DOHH2 (cell line): ENCODE measurements around the gene MALT1.

Experiments used
- H3F3A ChIP-seq: fragments of 200-600 bp; sonication (generic), shearing (Covaris generic); 2 replicates; pipeline ENCODE4 v1.6.0; 2016; ENCODE audit warnings: antibody characterized with exemption, mild to moderate bottlenecking; ENCODE audit not compliant: control insufficient read depth, insufficient read depth
- H3K27ac ChIP-seq: fragments of 200-600 bp; sonication (generic); 2 replicates; pipeline ENCODE4 v1.5.1; 2014; ENCODE audit warnings: low read depth, mild to moderate bottlenecking, low read length, moderate library complexity
- H3K27me3 ChIP-seq: fragments of 200-600 bp; sonication (generic); 2 replicates; pipeline ENCODE4 v1.6.1; 2014; ENCODE audit warnings: mild to moderate bottlenecking, low read length, mixed read lengths; ENCODE audit not compliant: control insufficient read depth
- H3K36me3 ChIP-seq: fragments of 200-600 bp; sonication (generic); 2 replicates; pipeline ENCODE4 v1.6.1; 2014; ENCODE audit warnings: mild to moderate bottlenecking, low read length, moderate library complexity, mixed read lengths; ENCODE audit not compliant: control insufficient read depth
- H3K4me1 ChIP-seq: fragments of 200-600 bp; sonication (generic); 2 replicates; pipeline ENCODE4 v1.6.1; 2014; ENCODE audit warnings: mild to moderate bottlenecking, low read length, mixed read lengths; ENCODE audit not compliant: control insufficient read depth
- H3K4me2 ChIP-seq: fragments of 200-600 bp; sonication (generic); 2 replicates; pipeline ENCODE4 v1.6.0; 2014; ENCODE audit warnings: mild to moderate bottlenecking, low read length, moderate library complexity
- H3K4me3 ChIP-seq: fragments of 200-600 bp; sonication (generic); 2 replicates; pipeline ENCODE4 v1.5.1; 2014; ENCODE audit warnings: mild to moderate bottlenecking, low read length, mixed read lengths
- H3K79me2 ChIP-seq: fragments of 200-600 bp; sonication (generic); 2 replicates; pipeline ENCODE4 v1.6.1; 2014; ENCODE audit warnings: mild to moderate bottlenecking, low read length, mixed read lengths; ENCODE audit not compliant: control insufficient read depth
- H3K9me2 ChIP-seq: fragments of 200-600 bp; sonication (generic); replicated peaks from 2 replicates; pipeline ENCODE4 v1.6.1; 2014; ENCODE audit warnings: mild to moderate bottlenecking, low read length, mixed read lengths; ENCODE audit not compliant: control insufficient read depth
- H3K9me3 ChIP-seq: fragments of 200-600 bp; sonication (generic); 2 replicates; pipeline ENCODE4 v1.6.1; 2014; ENCODE audit warnings: antibody characterized with exemption, low read length, mixed read lengths; ENCODE audit not compliant: control insufficient read depth, insufficient read depth
- H4K20me1 ChIP-seq: fragments of 200-600 bp; sonication (generic); 2 replicates; pipeline ENCODE4 v1.6.0; 2014; ENCODE audit warnings: low read depth, mild to moderate bottlenecking, antibody characterized with exemption, low read length, moderate library complexity; ENCODE audit not compliant: control insufficient read depth, insufficient read depth
- EZH2phosphoT487 ChIP-seq: fragments of 200-600 bp; sonication (generic); IDR thresholded peaks from 2 replicates; pipeline ENCODE4 v1.6.1; 2017; ENCODE audit warnings: borderline replicate concordance, mild to moderate bottlenecking, antibody characterized with exemption, low read length, moderate library complexity, mixed read lengths
- TF ChIP-seq, protein P1 (sequence below): fragments of 200-600 bp; sonication (generic); IDR thresholded peaks from one replicate; pipeline ENCODE4 v1.5.1; 2014; ENCODE audit warnings: antibody characterized with exemption, mild to moderate bottlenecking, low read depth, low read length; ENCODE audit not compliant: poor library complexity, severe bottlenecking

The MALT1 gene

DNA sequence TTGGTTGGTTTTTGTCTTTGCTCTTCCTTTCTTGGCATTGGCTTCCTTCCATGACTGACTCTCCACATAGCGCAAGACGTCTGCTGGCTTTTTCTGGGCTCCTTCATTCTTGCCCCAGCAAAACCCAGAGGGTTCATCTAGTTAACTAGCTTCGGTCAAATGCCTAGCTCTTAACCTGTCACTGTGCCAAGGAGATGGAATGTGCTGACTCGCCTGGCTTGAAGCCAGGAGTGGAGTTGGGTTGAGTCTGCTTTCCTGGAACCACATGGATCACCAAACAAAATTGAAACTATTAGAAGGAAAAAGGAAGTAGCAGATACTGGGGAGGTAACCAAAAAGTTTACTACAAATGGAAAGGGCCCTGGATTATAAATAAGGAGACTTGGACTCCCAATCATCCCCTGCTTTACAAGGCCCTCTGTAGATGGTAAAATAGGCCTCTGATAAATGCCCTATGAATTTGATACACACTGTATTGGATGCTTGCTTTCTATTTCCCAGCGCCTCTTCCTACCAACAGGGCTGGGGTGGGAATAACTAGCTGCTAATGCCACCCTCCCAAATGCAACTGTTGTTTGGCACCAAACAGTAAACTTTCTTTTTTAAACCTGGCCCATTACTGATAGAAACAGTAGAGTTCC is 11.3 kb downstream of the MALT1 start:
- Histone ChIP-seq H3K36me3 (peaks cover 37% of the 10 kb centered on the region), H3K4me1 (no peaks in the 10 kb centered on the region), H4K20me1 (no peaks in the 10 kb centered on the region), H3K9me2 (no peaks in the 10 kb centered on the region), H3K79me2 (peaks cover 32% of the 10 kb centered on the region), H3K27ac (no peak overlapping the region), H3K4me3 (no peak overlapping the region), H3K4me2 (no peak overlapping the region), H3K27me3 (no peaks in the 10 kb centered on the region), H3F3A (no peaks in the 10 kb centered on the region), H3K9me3 (no peaks in the 10 kb centered on the region)
- no peak for TF ChIP-seq EZH2phosphoT487
- TF ChIP-seq, protein P1, sequence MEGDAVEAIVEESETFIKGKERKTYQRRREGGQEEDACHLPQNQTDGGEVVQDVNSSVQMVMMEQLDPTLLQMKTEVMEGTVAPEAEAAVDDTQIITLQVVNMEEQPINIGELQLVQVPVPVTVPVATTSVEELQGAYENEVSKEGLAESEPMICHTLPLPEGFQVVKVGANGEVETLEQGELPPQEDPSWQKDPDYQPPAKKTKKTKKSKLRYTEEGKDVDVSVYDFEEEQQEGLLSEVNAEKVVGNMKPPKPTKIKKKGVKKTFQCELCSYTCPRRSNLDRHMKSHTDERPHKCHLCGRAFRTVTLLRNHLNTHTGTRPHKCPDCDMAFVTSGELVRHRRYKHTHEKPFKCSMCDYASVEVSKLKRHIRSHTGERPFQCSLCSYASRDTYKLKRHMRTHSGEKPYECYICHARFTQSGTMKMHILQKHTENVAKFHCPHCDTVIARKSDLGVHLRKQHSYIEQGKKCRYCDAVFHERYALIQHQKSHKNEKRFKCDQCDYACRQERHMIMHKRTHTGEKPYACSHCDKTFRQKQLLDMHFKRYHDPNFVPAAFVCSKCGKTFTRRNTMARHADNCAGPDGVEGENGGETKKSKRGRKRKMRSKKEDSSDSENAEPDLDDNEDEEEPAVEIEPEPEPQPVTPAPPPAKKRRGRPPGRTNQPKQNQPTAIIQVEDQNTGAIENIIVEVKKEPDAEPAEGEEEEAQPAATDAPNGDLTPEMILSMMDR: no peak

DNA sequence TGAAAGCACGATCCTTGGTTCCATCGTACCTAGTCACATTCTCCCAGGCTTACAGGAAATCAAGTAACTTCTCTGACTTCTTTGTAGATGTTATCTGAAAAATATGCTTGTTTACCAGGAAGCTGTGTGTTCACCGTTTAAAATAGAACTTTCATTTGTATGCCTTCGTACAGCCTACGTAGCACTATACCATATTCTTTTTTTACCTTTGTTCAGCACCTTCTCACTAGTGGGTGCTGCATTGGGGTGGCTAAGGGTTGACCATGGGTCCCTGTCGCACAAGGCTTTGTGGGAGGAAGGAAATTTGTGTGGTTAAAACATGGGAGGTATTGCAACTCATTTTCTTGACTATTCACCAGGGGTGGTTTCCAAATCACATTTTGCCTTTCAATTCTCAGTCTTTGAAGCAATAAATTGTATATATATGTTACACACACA is 16.6 kb downstream of the MALT1 start:
- no peaks in the 10 kb centered on the region for H3F3A ChIP-seq
- H3K4me2 ChIP-seq: no peak overlapping the region
- no peaks in the 10 kb centered on the region for H3K27me3 ChIP-seq
- H3K4me3 ChIP-seq: no peak overlapping the region
- H3K9me2 ChIP-seq: no peaks in the 10 kb centered on the region
- no peaks in the 10 kb centered on the region for H3K9me3 ChIP-seq
- no peaks in the 10 kb centered on the region for H4K20me1 ChIP-seq
- TF ChIP-seq EZH2phosphoT487: no peak
- TF ChIP-seq, protein P1: no peak
- H3K36me3 ChIP-seq: peaks cover 47% of the 10 kb centered on the region
- H3K27ac ChIP-seq: no peak overlapping the region
- no peaks in the 10 kb centered on the region for H3K4me1 ChIP-seq
- peaks cover 10% of the 10 kb centered on the region for H3K79me2 ChIP-seq

DNA sequence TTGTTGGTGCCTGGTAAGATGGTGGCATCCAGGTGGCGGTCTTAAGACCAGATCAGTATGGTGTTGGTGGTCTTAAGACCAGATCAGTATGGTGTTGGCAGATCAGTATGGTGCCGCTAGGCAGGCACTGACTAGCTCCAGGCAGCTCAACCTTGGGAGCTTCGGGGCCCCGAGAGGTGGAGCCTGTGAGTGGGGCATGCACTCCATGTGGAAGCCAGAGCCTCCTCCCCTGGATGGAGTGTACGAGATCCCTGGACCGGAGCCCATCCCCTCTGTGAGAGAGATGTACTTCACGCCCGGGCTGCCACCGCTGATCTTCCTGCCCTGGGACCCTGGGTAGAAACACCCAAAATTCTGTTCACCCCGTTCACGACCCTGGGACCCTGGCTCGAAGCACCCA is 19.0 kb downstream of the MALT1 start:
- H3K9me3 ChIP-seq: no peaks in the 10 kb centered on the region
- H3K9me2 ChIP-seq: no peaks in the 10 kb centered on the region
- no peaks in the 10 kb centered on the region for H3K27me3 ChIP-seq
- no peaks in the 10 kb centered on the region for H3F3A ChIP-seq
- peaks cover 42% of the 10 kb centered on the region for H3K36me3 ChIP-seq
- no peak overlapping the region for H3K27ac ChIP-seq
- 0 out of 2 replicates have a peak, but pooled peaks cover 3% of the 10 kb centered on the region for H4K20me1 ChIP-seq
- no peak overlapping the region for H3K4me2 ChIP-seq
- H3K4me3 ChIP-seq: no peak overlapping the region
- no peak for TF ChIP-seq EZH2phosphoT487
- TF ChIP-seq, protein P1: no peak
- no peaks in the 10 kb centered on the region for H3K4me1 ChIP-seq
- H3K79me2 ChIP-seq: peaks cover 10% of the 10 kb centered on the region
